Heart left ventricle (tissue), 16 donors: ENCODE results near the gene ITGB4. TPM values are rescaled to one million over a fixed set of nuclear protein-coding genes. Genes with fewer than 3 reads are reported as not detected.
A peak's percentile ranks its signal among the peaks of the same experiment; 100 is the strongest.

Source experiments
- ATAC-seq, 4 donors: fragments of 200-7000 bp; cut with Tn5 transposase; one replicate each; pipeline ENCODE4 v1.9.1; 2020 to 2022; ENCODE audit warnings: moderate library complexity in 4 of 4, mild to moderate bottlenecking in 3 of 4, moderate number of reproducible peaks in 1 of 4
- DNase-seq, 5 donors: peaks; one replicate each; pipeline ENCODE4 v3.0.0-alpha.2; 2020
- H3K27ac ChIP-seq, 12 donors: fragments of 200-600 bp; sonication (generic) in 4 of 12; one replicate each; pipeline versions ENCODE4 v1.5.0 to v1.8.0; 2016 to 2022; ENCODE audit warnings: mild to moderate bottlenecking in 2 of 12
- H3K27me3 ChIP-seq, 9 donors: fragments of 200-600 bp; sonication (generic) in 2 of 9; one replicate each; pipeline versions ENCODE4 v1.5.1 to v1.8.0; 2016 to 2022; ENCODE audit warnings: mild to moderate bottlenecking in 3 of 9
- H3K36me3 ChIP-seq, 9 donors: fragments of 200-600 bp; sonication (generic) in 2 of 9; one replicate each; pipeline versions ENCODE4 v1.5.0 to v1.8.0; 2018 to 2022; ENCODE audit warnings: mild to moderate bottlenecking in 2 of 9
- H3K4me1 ChIP-seq, 12 donors: fragments of 200-600 bp; sonication (generic) in 4 of 12; one replicate each; pipeline versions ENCODE4 v1.5.0 to v1.8.0; 2016 to 2022; ENCODE audit warnings: mild to moderate bottlenecking in 3 of 12
- H3K4me3 ChIP-seq, 12 donors: fragments of 200-600 bp; sonication (generic) in 4 of 12; one replicate each; pipeline versions ENCODE4 v1.5.0 to v1.8.0; 2017 to 2022; ENCODE audit warnings: mild to moderate bottlenecking in 9 of 12, moderate library complexity in 4 of 12
- H3K9me3 ChIP-seq, 12 donors: fragments of 200-600 bp; sonication (generic) in 4 of 12; one replicate each; pipeline versions ENCODE4 v1.5.0 to v1.8.0; 2016 to 2022; ENCODE audit warnings: mild to moderate bottlenecking in 1 of 12
- POLR2A ChIP-seq, 2 donors: fragments of 450-650 bp; IDR thresholded peaks; one replicate each; pipeline ENCODE4 v1.6.1; 2017; ENCODE audit warnings: antibody characterized with exemption in 2 of 2, mild to moderate bottlenecking in 2 of 2, moderate library complexity in 2 of 2
- WGBS, 4 donors: extraction: QIAGEN DNeasy Blood & Tissue Kit in 2 of 4; methylation state at CpG; one replicate each; pipeline versions ENCODE4 v1.1.5 to v1.1.7; 2013 to 2018; 5-methylcytosine and 5-hydroxymethylcytosine counted together
- intact Hi-C, 10 donors: fragments of 100-400 bp; cut with DNase I; formaldehyde crosslinking; loops; one replicate each; pipeline versions ENCODE4 v1.11.1 to v1.14.2; 2022
- polyA plus RNA-seq, 2 donors: library from polyadenylated mRNA; stranded (reverse); fragments of 200-250 nt; gene quantifications; one replicate each; pipeline ENCODE4 v1.2.3, GENCODE V29; 2013
- total RNA-seq, 9 donors: library from RNA; depleted of rRNA in 2 of 9; stranded (reverse); fragments of >200 nt in 2 of 9; fragmentation: NEBNext Ultra II Directional in 3 of 9; extraction: Animal tissue kit (Norgen Biotek cat#: 25700) in 3 of 9; gene quantifications; one replicate each; pipeline versions ENCODE4 v1.1.0 to v1.2.4, GENCODE V29; 2016 to 2023
- TF ChIP-seq, protein P1 (sequence below), 12 donors: fragments of 200-600 bp; sonication (generic) in 4 of 12; IDR thresholded peaks; one replicate each; pipeline versions ENCODE4 v1.5.0 to v1.8.0; 2018 to 2022; ENCODE audit warnings: antibody characterized with exemption in 12 of 12, mild to moderate bottlenecking in 5 of 12
- donor health status: ischemic (EF 13 %, LVEDD 7.1; RV severe dilation, severe dysfunction).
- donor health status: healthy with polysubstance abuse.
- donor health status: DM: no; HTN: yes; CAD: no.
- donor health status: DM: no; HTN: no; CAD: no.
- donor health status: ischemic (EF 25% LVEDD 6.9; RV normal size, moderate dysfunction).
- donor health status: ischemic (EF 25% LVEDD 5.7; RV mildly dilated, moderate dysfunction).
- donor health status: healthy.
- donor health status: DM: yes; HTN: yes; CAD: no.
- donor health status: ischemic (EF 35%, LVEDD 5.7; RV mildly dilated, moderate dysfunction).
- donor health status: nonischemic (EF 11% LVEDD 7.7; RV severe dilation, severe dysfunction).
- donor health status: DM: yes; HTN: yes; CAD: no.
- donor health status: PGD.
- donor health status: ischemic (EF 29% LVEDD 5.4; RV normal size, mild dysfunction).
- donor health status: nonischemic (EF 23%, LVEDD 6.1; RV moderate dilation, normal function).

ITGB4 gene
- total and polyA plus RNA-seq, 11 donors = 4.0 to 26.8 (median 10.0) TPM

DNA sequence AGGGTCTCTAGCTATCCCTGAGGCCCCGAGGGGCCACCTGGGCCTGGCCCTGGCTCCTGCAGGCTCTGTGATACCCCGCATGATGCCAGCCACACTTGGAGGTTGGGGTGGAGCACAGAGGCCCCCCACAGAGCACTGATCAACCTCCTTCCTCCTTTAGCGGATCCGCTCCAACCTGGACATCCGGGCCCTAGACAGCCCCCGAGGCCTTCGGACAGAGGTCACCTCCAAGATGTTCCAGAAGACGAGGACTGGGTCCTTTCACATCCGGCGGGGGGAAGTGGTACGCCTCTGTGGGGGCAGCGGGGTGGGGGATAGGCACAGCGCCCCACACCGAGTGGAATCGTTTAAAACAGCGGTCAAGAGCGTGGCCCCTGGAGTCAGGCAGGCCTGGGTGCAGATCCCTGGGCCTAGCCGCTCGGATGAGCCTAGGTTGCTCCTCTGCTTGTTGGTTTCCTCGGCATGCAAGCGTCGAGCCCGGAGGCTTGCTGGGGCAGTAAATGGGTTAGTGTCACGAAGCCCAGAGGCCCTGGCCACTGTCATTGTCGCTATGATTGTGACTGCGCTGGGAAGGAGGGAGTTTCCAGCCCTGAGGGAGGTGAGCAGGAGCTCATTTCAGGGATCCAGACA is 9.9 kb downstream of the ITGB4 start:
- Histone ChIP-seq H3K36me3 (peaks cover 0 to 8% (median 0%) of the 10 kb centered on the region in 9 donors), H3K4me1 (no peaks in the 10 kb centered on the region), H3K9me3 (no peaks in the 10 kb centered on the region), H3K4me3 (no peak overlapping the region), H3K27ac (no peak overlapping the region), H3K27me3 (no peaks in the 10 kb centered on the region)
- ATAC-seq = peak in 1 of 4 donors; percentile 8
- TF ChIP-seq, protein P1, sequence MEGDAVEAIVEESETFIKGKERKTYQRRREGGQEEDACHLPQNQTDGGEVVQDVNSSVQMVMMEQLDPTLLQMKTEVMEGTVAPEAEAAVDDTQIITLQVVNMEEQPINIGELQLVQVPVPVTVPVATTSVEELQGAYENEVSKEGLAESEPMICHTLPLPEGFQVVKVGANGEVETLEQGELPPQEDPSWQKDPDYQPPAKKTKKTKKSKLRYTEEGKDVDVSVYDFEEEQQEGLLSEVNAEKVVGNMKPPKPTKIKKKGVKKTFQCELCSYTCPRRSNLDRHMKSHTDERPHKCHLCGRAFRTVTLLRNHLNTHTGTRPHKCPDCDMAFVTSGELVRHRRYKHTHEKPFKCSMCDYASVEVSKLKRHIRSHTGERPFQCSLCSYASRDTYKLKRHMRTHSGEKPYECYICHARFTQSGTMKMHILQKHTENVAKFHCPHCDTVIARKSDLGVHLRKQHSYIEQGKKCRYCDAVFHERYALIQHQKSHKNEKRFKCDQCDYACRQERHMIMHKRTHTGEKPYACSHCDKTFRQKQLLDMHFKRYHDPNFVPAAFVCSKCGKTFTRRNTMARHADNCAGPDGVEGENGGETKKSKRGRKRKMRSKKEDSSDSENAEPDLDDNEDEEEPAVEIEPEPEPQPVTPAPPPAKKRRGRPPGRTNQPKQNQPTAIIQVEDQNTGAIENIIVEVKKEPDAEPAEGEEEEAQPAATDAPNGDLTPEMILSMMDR (IDR thresholded peaks at IDR 0.05) = no peak
- intact Hi-C loops = no loop called here
- DNase-seq = no peak
- 90 to 94% (median 92%) methylated on average over 24 to 26 of the region's 26 CpGs for WGBS, 4 donors

GRCh38 chr17:75731716-75732498 is 10.6 kb downstream of the ITGB4 start:
- Histone ChIP-seq H3K4me1 (no peaks in the 10 kb centered on the region), H3K27me3 (no peaks in the 10 kb centered on the region), H3K36me3 (peaks cover 0 to 10% (median 0%) of the 10 kb centered on the region in 9 donors), H3K9me3 (no peaks in the 10 kb centered on the region), H3K4me3 (no peak overlapping the region), H3K27ac (no peak overlapping the region)
- intact Hi-C loops = no loop called here
- TF ChIP-seq POLR2A (IDR thresholded peaks at IDR 0.05) = no peak
- TF ChIP-seq, protein P1 (IDR thresholded peaks at IDR 0.05) = no peak
- ATAC-seq = peak in 1 of 4 donors; percentile 18
- no peak for DNase-seq
- WGBS, 4 donors = 91 to 92% (median 92%) methylated on average over 29 to 31 of the region's 31 CpGs

GRCh38 chr17:75733471-75733870 is 12.2 kb downstream of the ITGB4 start:
- Histone ChIP-seq H3K4me1 (peaks cover 0 to 7% (median 0%) of the 10 kb centered on the region in 12 donors), H3K27ac (no peak overlapping the region), H3K27me3 (no peaks in the 10 kb centered on the region), H3K36me3 (peaks cover 0 to 10% (median 0%) of the 10 kb centered on the region in 9 donors), H3K9me3 (no peaks in the 10 kb centered on the region), H3K4me3 (no peak overlapping the region)
- whole genome bisulfite sequencing, 4 donors = 85 to 96% (median 94%) methylated on average over 7 to 18 of the region's 18 CpGs
- no peak for TF ChIP-seq POLR2A (IDR thresholded peaks at IDR 0.05)
- TF ChIP-seq, protein P1 (IDR thresholded peaks at IDR 0.05) = no peak
- no peak for ATAC-seq
- DNase-seq = no peak
- intact Hi-C loops = no loop called here

DNA sequence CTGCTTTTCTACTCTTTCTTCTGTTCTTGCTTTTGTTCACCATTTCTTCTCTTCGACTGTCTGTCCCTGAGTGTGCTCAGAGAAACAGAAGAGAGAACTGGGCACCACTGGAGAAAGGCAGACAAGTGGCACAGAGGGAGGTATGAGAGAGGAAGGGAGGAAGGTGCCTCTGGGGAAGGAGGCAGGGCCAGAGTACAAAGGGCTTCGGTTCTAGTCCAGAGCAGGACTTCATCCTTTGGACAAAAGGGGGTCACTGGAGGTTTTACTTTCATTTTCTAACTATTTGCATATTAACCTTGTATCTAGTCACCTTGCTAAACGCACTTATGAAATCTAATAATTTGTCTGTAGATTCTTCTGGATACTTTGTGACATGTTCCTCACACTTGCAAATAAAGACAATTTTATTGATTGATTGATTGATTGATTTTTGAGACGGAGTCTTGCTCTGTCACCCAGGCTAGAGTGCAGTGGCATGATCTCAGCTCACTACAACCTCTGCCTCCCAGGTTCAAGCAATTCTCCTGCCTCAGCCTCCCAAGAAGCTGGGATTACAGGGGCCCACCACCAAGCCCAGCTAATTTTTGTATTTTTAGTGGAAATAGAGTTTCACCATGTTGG is 13.5 kb downstream of the ITGB4 start:
- 74 to 81% (median 78%) methylated on average over 4 of the region's 4 CpGs for WGBS, 4 donors
- Histone ChIP-seq H3K36me3 (peaks cover 0 to 10% (median 0%) of the 10 kb centered on the region in 9 donors), H3K4me1 (peaks cover 0 to 9% (median 0%) of the 10 kb centered on the region in 12 donors), H3K4me3 (no peak overlapping the region), H3K27ac (no peak overlapping the region), H3K27me3 (no peaks in the 10 kb centered on the region), H3K9me3 (no peaks in the 10 kb centered on the region)
- no peak for DNase-seq
- ATAC-seq = no peak
- intact Hi-C loops = no loop called here
- TF ChIP-seq, protein P1 (IDR thresholded peaks at IDR 0.05) = no peak
- no peak for TF ChIP-seq POLR2A (IDR thresholded peaks at IDR 0.05)
